PC-3 (cell line): ENCODE results near the gene SMG1. TPM values are rescaled to one million over a fixed set of nuclear protein-coding genes. Genes with fewer than 3 reads are reported as not detected.

Experiments
- ATAC-seq: fragments of 200-7000 bp; cut with Tn5 transposase; 2 replicates; pipeline ENCODE4 v1.9.1; 2020; ENCODE audit warnings: mild to moderate bottlenecking, moderate library complexity
- BruUV-seq: library from RNA; stranded (reverse); fragments of 400-500 nt; replicated peaks from 2 replicates; lab custom pipeline; 2021; lab: Mats Ljungman, UMichigan
- CTCF ChIA-PET: fragments of 300-600 bp; sonication (Branson Sonifier 250); formaldehyde crosslinking; loops from one replicate; lab custom pipeline; 2022; ENCODE audit warnings: antibody characterized with exemption; lab: Charles Lee
- POLR2A ChIA-PET: fragments of 300-600 bp; sonication (Branson Sonifier 250); formaldehyde crosslinking; loops from one replicate; lab custom pipeline; 2022; ENCODE audit warnings: antibody characterized with exemption; ENCODE audit not compliant: unreplicated experiment; lab: Charles Lee
- DNase-seq: peaks from one replicate; pipeline ENCODE4 v3.0.0-alpha.2; 2015
- H2AFZ ChIP-seq: fragments of 300-600 bp; sonication (generic); 2 replicates; pipeline ENCODE4 v1.6.0; 2016; ENCODE audit warnings: antibody characterized with exemption, low read length
- H3F3A ChIP-seq: fragments of 300-600 bp; sonication (generic); one replicate; pipeline ENCODE4 v1.6.0; 2017; ENCODE audit warnings: antibody characterized with exemption, low read length, control low read depth, mild to moderate bottlenecking; ENCODE audit not compliant: unreplicated experiment
- H3K27ac ChIP-seq: fragments of 300-600 bp; sonication (generic); 2 replicates; pipeline ENCODE4 v1.5.1; 2016; ENCODE audit warnings: mild to moderate bottlenecking, low read length
- H3K27me3 ChIP-seq: fragments of 300-600 bp; sonication (generic); 2 replicates; pipeline ENCODE4 v1.6.1; 2016; ENCODE audit warnings: low read length, mixed read lengths
- H3K36me3 ChIP-seq: fragments of 300-600 bp; sonication (generic); 2 replicates; pipeline ENCODE4 v1.6.1; 2016; ENCODE audit warnings: low read depth, mixed run types, low read length, mixed read lengths
- H3K4me1 ChIP-seq: fragments of 300-600 bp; sonication (generic); 2 replicates; pipeline ENCODE4 v1.5.1; 2016; ENCODE audit warnings: low read length; ENCODE audit not compliant: insufficient read depth
- H3K4me2 ChIP-seq: fragments of 300-600 bp; sonication (generic); 2 replicates; pipeline ENCODE4 v1.6.0; 2016; ENCODE audit warnings: low read length
- H3K4me3 ChIP-seq: fragments of 300-600 bp; sonication (generic); 2 replicates; pipeline ENCODE4 v1.5.1; 2016; ENCODE audit warnings: mild to moderate bottlenecking, low read length, mixed read lengths
- H3K79me2 ChIP-seq: fragments of 300-600 bp; sonication (generic); 2 replicates; pipeline ENCODE4 v1.6.1; 2017; ENCODE audit warnings: low read length, mixed read lengths
- H3K9ac ChIP-seq: fragments of 300-600 bp; sonication (generic); 2 replicates; pipeline ENCODE4 v1.6.0; 2016; ENCODE audit warnings: mild to moderate bottlenecking, low read length
- H3K9me2 ChIP-seq: fragments of 300-600 bp; sonication (generic); replicated peaks from 2 replicates; pipeline ENCODE4 v1.6.1; 2016; ENCODE audit warnings: mixed run types, low read length, mixed read lengths
- H3K9me3 ChIP-seq: fragments of 300-600 bp; sonication (generic); 2 replicates; pipeline ENCODE4 v1.6.1; 2016; ENCODE audit warnings: low read length, mixed read lengths
- H4K20me1 ChIP-seq: fragments of 300-600 bp; sonication (generic); 2 replicates; pipeline ENCODE4 v1.6.1; 2016; ENCODE audit warnings: low read length, mixed read lengths
- EZH2 ChIP-seq: fragments of 300-600 bp; sonication (generic); IDR thresholded peaks from one replicate; pipeline ENCODE4 v1.6.1; 2017; ENCODE audit warnings: antibody characterized with exemption, mild to moderate bottlenecking, low read length; ENCODE audit not compliant: unreplicated experiment
- EZH2phosphoT487 ChIP-seq: fragments of 300-600 bp; sonication (generic); IDR thresholded peaks from 2 replicates; pipeline ENCODE4 v1.6.1; 2018; ENCODE audit warnings: mild to moderate bottlenecking, antibody characterized with exemption, low read length, borderline replicate concordance
- intact Hi-C: fragments of 100-400 bp; cut with micrococcal nuclease; formaldehyde crosslinking; loops from 2 replicates; pipeline ENCODE4 v1.9.0; 2023
- total RNA-seq: library from RNA; depleted of rRNA; stranded (reverse); fragments of >200 nt; gene quantifications from 2 replicates; pipeline ENCODE4 v1.2.3, GENCODE V29; 2014
- TF ChIP-seq, protein P1 (sequence below): fragments of 300-600 bp; sonication (generic); conservative IDR thresholded peaks from 2 replicates; pipeline ENCODE4 v1.5.1; 2017; ENCODE audit warnings: antibody characterized with exemption, low read depth, mild to moderate bottlenecking, low read length

The SMG1 gene
- total RNA-seq, 1 experiment from 2014 or later: 37.6 TPM

- Histone ChIP-seq H3K9me2 (no peaks in the 10 kb centered on the region), H2AFZ (no peak overlapping the region), H3F3A (no peaks in the 10 kb centered on the region), H3K27me3 (no peaks in the 10 kb centered on the region), H3K9me3 (no peaks in the 10 kb centered on the region), H3K9ac (no peak overlapping the region), H4K20me1 (no peaks in the 10 kb centered on the region), H3K36me3 (no peaks in the 10 kb centered on the region), H3K27ac (no peak overlapping the region), H3K79me2 (no peaks in the 10 kb centered on the region), H3K4me3 (no peak overlapping the region), H3K4me1 (peaks cover 4% of the 10 kb centered on the region; the same call in 1 of the 2 replicates), H3K4me2 (no peak overlapping the region)
- POLR2A ChIA-PET: no interaction called here
- CTCF ChIA-PET: interaction anchor here (0.7 kb wide), 1 partner anchor 140 kb away, joined by 4 read pairs; no protein-coding TSS in a partner anchor
- intact Hi-C loops: no loop called here
- DNase-seq (no peak), ATAC-seq (no peak)
- no peak for TF ChIP-seq EZH2phosphoT487
- TF ChIP-seq, protein P1, sequence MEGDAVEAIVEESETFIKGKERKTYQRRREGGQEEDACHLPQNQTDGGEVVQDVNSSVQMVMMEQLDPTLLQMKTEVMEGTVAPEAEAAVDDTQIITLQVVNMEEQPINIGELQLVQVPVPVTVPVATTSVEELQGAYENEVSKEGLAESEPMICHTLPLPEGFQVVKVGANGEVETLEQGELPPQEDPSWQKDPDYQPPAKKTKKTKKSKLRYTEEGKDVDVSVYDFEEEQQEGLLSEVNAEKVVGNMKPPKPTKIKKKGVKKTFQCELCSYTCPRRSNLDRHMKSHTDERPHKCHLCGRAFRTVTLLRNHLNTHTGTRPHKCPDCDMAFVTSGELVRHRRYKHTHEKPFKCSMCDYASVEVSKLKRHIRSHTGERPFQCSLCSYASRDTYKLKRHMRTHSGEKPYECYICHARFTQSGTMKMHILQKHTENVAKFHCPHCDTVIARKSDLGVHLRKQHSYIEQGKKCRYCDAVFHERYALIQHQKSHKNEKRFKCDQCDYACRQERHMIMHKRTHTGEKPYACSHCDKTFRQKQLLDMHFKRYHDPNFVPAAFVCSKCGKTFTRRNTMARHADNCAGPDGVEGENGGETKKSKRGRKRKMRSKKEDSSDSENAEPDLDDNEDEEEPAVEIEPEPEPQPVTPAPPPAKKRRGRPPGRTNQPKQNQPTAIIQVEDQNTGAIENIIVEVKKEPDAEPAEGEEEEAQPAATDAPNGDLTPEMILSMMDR: no peak
- BruUV-seq: no TSS peak
These were observed 10.6 kb upstream of the SMG1 start for GRCh38 chr16:18936727-18937340.

DNA sequence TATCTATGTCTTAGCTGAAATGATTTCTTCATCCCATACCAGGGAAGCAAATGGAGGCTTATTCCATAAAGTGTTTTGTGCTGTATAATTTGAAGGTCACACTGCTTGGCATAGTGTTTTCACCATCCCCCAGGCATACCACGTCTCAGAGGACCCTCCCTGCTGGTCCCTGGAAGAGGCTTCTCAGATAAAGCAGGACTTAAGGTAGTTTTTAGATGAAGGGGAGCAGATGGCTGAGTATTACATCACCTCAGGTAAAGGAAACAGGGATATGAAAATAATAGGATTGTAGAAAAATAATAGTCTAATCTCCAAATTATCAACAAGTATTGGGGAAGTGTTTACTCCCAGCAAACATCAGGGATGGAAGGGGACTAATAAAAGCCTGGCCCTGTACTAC, 7.3 kb upstream of the SMG1 start:
- H3K9ac ChIP-seq: no peak overlapping the region
- intact Hi-C loops: loop anchor here (5.0 kb wide), 1 partner anchor 34 kb away; no protein-coding TSS in a partner anchor
- no peak for DNase-seq
- no peak overlapping the region for H2AFZ ChIP-seq
- H3K4me3 ChIP-seq: no peak overlapping the region
- no TSS peak for BruUV-seq
- ChIA-PET CTCF (no interaction called here), POLR2A (no interaction called here)
- no peak overlapping the region for H3K27ac ChIP-seq
- no peaks in the 10 kb centered on the region for H3F3A ChIP-seq
- no peaks in the 10 kb centered on the region for H3K9me2 ChIP-seq
- TF ChIP-seq EZH2phosphoT487: no peak
- TF ChIP-seq EZH2: no peak
- TF ChIP-seq, protein P1: no peak
- H3K79me2 ChIP-seq: no peaks in the 10 kb centered on the region
- H3K4me1 ChIP-seq: no peaks in the 10 kb centered on the region
- H3K9me3 ChIP-seq: no peaks in the 10 kb centered on the region
- H4K20me1 ChIP-seq: no peaks in the 10 kb centered on the region
- ATAC-seq: no peak
- no peaks in the 10 kb centered on the region for H3K27me3 ChIP-seq
- H3K36me3 ChIP-seq: no peaks in the 10 kb centered on the region
- H3K4me2 ChIP-seq: no peak overlapping the region

DNA sequence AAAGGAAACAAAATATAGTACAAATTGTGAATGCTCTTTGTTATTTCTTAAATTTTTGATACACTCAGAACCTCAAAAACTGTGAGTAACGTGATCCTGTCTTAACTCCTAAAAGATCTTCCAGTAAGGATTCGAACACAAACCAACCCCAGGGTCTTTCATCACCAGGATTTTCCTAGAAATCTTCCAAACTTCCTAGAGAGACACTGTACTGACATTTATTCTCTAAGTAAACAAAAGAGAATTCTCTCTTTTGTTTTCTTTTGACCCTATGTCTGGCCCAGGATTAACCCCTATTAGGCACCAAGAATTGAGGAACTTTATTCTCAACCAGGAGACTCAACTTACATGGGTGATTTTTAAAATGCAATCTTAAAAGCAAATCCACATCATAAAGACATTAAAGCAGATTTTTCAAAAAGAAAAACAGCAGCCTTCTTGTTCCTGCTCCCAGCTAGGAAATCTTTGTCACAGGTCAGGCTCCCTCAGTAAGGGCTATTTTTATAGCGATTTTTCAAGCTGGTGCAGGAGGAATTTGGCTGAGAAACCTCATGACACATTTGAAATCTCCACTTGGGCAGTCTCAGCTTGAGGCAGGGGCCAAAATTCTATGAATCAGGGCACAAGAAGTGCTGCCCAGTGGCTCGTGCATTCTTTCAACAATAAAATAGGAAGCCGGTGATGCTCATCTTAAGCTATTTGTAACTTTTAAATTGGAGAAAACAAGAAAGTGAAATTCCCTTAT, 6.2 kb upstream of the SMG1 start:
- H3K9me2 ChIP-seq: no peaks in the 10 kb centered on the region
- no peaks in the 10 kb centered on the region for H3F3A ChIP-seq
- no TSS peak for BruUV-seq
- ATAC-seq: peak; percentile 43
- no peaks in the 10 kb centered on the region for H3K4me1 ChIP-seq
- H4K20me1 ChIP-seq: no peaks in the 10 kb centered on the region
- peak overlapping the region; percentile 28; the same call in 1 of the 2 replicates for H2AFZ ChIP-seq
- DNase-seq: peak; percentile 22
- intact Hi-C loops: loop anchor here (5.0 kb wide), 1 partner anchor 35 kb away; no protein-coding TSS in a partner anchor
- H3K36me3 ChIP-seq: no peaks in the 10 kb centered on the region
- H3K27ac ChIP-seq: no peak overlapping the region
- H3K4me2 ChIP-seq: no peak overlapping the region
- H3K27me3 ChIP-seq: no peaks in the 10 kb centered on the region
- TF ChIP-seq EZH2phosphoT487 (no peak), EZH2 (no peak)
- TF ChIP-seq, protein P1: no peak
- H3K79me2 ChIP-seq: no peaks in the 10 kb centered on the region
- no peak overlapping the region for H3K9ac ChIP-seq
- POLR2A ChIA-PET: interaction anchor here (0.6 kb wide), 2 partner anchors 131 to 218 kb away, joined by 3 to 5 read pairs; partner anchors contain the start of gene ARL6IP1
- H3K4me3 ChIP-seq: no peak overlapping the region
- no peaks in the 10 kb centered on the region for H3K9me3 ChIP-seq
- CTCF ChIA-PET: no interaction called here
